ENCODE measurements around the gene BBIP1. TPM values are rescaled to one million over a fixed set of nuclear protein-coding genes. Genes with fewer than 3 reads are reported as not detected.

Gene BBIP1
- total RNA-seq, 1 experiment from 2014 or later: 19.0 TPM

DNA sequence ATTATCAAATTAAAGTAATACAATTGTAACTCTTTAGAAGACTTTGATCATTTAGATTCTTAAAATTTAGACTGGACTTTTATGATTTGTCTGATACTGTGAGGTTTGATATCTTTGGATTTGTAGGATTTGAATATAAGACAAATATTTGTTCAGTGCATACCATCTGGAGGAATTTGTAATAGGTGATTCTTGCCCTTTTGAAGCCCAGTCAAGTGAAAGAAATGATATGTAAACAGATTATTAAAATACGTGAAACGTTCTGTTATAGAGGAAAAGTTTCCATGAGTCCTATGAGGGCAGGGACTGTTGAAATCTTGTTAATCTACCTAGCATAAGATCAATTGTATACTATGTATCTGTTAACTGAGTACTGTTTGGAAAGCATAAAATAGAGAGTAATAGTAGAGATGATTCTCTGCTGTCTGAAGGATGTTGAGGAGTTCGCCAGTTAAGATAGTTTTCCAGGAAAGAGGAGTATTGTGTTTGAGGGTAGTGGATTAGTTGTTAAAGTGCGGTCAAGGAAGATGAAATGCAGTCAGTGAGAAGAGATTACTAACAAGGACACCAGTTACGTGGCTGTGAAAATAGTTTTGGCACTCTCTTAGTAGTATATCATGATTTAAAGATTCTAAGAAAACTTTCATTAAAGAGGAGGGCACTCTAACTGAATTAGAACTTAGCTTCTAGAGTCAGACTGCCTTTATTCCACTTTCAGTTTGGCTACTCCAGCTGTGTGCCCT is 32.9 kb downstream of the BBIP1 start (continued):
- TF ChIP-seq FOXK1 (CRISPR knock-in tag; IDR thresholded peaks at IDR 0.05) (no peak), SOX15 (CRISPR knock-in tag; IDR thresholded peaks at IDR 0.05) (no peak), RELA (CRISPR knock-in tag; IDR thresholded peaks at IDR 0.05; ENCODE audit: borderline replicate concordance) (no peak), PRRX2 (CRISPR knock-in tag; IDR thresholded peaks at IDR 0.05) (no peak), ZNF423 (CRISPR knock-in tag; IDR thresholded peaks at IDR 0.05) (no peak), ZBTB21 (CRISPR knock-in tag; IDR thresholded peaks at IDR 0.05; ENCODE audit: borderline replicate concordance) (no peak), ETV6 (CRISPR knock-in tag; IDR thresholded peaks at IDR 0.05) (no peak)
- TF ChIP-seq, protein P1, sequence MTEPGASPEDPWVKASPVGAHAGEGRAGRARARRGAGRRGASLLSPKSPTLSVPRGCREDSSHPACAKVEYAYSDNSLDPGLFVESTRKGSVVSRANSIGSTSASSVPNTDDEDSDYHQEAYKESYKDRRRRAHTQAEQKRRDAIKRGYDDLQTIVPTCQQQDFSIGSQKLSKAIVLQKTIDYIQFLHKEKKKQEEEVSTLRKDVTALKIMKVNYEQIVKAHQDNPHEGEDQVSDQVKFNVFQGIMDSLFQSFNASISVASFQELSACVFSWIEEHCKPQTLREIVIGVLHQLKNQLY (CRISPR knock-in tag; IDR thresholded peaks at IDR 0.05): no peak

DNA sequence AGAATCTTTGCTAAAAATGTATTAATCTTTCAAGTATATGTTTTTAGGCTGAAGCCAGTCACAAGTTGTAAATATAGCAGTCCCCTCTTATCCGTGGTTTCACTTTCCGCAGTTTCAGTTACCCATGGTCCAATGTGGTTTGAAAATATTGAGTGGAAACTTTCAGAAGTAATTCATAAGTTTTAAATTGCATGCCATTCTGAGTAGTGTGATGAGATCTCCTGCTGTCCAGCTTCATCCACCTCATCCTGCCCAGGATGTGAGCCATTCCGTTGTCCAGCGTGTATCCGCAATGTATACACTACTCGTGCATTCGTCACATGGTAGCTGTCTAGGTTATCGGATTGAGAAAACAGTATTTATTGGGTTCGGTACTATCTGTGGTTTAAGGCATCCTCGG is 35.1 kb downstream of the BBIP1 start:
- CTCF ChIA-PET: no interaction called here

DNA sequence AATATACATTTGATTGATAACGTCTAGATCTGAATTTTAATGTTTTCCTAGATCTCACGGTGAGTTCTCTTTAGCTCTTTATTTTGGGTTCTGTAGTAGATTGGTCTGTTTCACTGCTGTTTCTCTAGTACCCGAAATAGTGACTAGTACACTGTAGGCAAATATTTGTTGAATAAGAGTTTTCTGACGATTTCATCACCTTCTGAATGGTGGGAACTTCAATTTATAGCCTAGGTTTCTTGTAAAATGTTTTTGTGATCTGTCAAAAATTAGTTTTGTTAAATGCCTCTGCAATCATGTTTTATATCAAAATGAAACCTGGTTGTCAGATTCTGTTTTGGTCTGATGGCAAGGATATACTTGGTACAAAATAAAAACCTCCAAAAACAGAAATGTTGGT is 37.1 kb downstream of the BBIP1 start:
- H3K36me3 Mint-ChIP-seq: peaks cover 8% of the 10 kb centered on the region
- no peak for TF ChIP-seq GTF2I (CRISPR knock-in tag; conservative IDR thresholded peaks at IDR 0.05)
- TF ChIP-seq TP53 (CRISPR knock-in tag; IDR thresholded peaks at IDR 0.05): no peak
- TF ChIP-seq, protein P2, sequence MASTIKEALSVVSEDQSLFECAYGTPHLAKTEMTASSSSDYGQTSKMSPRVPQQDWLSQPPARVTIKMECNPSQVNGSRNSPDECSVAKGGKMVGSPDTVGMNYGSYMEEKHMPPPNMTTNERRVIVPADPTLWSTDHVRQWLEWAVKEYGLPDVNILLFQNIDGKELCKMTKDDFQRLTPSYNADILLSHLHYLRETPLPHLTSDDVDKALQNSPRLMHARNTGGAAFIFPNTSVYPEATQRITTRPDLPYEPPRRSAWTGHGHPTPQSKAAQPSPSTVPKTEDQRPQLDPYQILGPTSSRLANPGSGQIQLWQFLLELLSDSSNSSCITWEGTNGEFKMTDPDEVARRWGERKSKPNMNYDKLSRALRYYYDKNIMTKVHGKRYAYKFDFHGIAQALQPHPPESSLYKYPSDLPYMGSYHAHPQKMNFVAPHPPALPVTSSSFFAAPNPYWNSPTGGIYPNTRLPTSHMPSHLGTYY (CRISPR knock-in tag; IDR thresholded peaks at IDR 0.05): no peak
- no peak for TF ChIP-seq ZNF232 (CRISPR knock-in tag; IDR thresholded peaks at IDR 0.05)
- TF ChIP-seq, protein P3, sequence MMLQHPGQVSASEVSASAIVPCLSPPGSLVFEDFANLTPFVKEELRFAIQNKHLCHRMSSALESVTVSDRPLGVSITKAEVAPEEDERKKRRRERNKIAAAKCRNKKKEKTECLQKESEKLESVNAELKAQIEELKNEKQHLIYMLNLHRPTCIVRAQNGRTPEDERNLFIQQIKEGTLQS (CRISPR knock-in tag; conservative IDR thresholded peaks at IDR 0.05): no peak
- no peaks in the 10 kb centered on the region for H3K4me1 Mint-ChIP-seq
- DNase-seq (ENCODE audit: low spot score) (no peak), ATAC-seq (no peak)
- H3K4me3 Mint-ChIP-seq: no peak overlapping the region
- H3K27me3 Mint-ChIP-seq (ENCODE audit: low read depth): no peaks in the 10 kb centered on the region
- H3K27ac Mint-ChIP-seq: no peak overlapping the region
- POLR2A ChIA-PET: no interaction called here
- CTCF ChIA-PET: no interaction called here
- no peaks in the 10 kb centered on the region for H3K9me3 Mint-ChIP-seq

More for the DNA sequence above, 35.1 kb downstream of the BBIP1 start:
- Mint-ChIP-seq H3K4me3 (no peak overlapping the region), H3K9me3 (no peaks in the 10 kb centered on the region), H3K36me3 (peaks cover 8% of the 10 kb centered on the region), H3K27me3 (ENCODE audit: low read depth) (no peaks in the 10 kb centered on the region), H3K4me1 (no peaks in the 10 kb centered on the region), H3K27ac (no peak overlapping the region)
- no peak for TF ChIP-seq GABPB1 (CRISPR knock-in tag; IDR thresholded peaks at IDR 0.05)
- ATAC-seq: no peak
- POLR2A ChIA-PET: no interaction called here
- no peak for DNase-seq (ENCODE audit: low spot score)

DNA sequence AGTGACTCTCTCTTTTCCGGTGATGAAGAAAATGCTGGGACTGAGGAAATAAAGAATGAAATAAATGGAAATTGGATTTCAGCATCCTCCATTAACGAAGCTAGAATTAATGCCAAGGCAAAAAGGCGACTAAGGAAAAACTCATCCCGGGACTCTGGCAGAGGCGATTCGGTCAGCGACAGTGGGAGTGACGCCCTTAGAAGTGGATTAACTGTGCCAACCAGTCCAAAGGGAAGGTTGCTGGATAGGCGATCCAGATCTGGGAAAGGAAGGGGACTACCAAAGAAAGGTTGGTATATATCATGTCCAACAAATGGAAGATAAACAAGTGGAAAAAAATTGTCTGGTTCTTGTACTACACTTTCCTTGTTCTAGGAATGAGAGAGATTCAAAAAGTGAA is 37.7 kb downstream of the BBIP1 start:
- ATAC-seq: no peak
- POLR2A ChIA-PET: no interaction called here
- Mint-ChIP-seq H3K27ac (peak overlapping the region; percentile 33; the same call in 1 of the 2 replicates), H3K4me1 (no peaks in the 10 kb centered on the region), H3K4me3 (no peak overlapping the region), H3K9me3 (no peaks in the 10 kb centered on the region), H3K27me3 (ENCODE audit: low read depth) (no peaks in the 10 kb centered on the region), H3K36me3 (peaks cover 8% of the 10 kb centered on the region)
- DNase-seq (ENCODE audit: low spot score): no peak
- CTCF ChIA-PET: interaction anchor here (0.6 kb wide), 1 partner anchor 26 kb away, joined by 4 read pairs; no protein-coding TSS in a partner anchor
- TF ChIP-seq MXD4 (CRISPR knock-in tag; IDR thresholded peaks at IDR 0.05; ENCODE audit: borderline replicate concordance) (no peak), CBFB (CRISPR knock-in tag; IDR thresholded peaks at IDR 0.05; ENCODE audit: low read depth) (no peak), JAZF1 (CRISPR knock-in tag; IDR thresholded peaks at IDR 0.05) (no peak), ATF1 (CRISPR knock-in tag; IDR thresholded peaks at IDR 0.05) (no peak), SMAD3 (CRISPR knock-in tag; IDR thresholded peaks at IDR 0.05; ENCODE audit: borderline replicate concordance) (no peak), ZNF671 (CRISPR knock-in tag; IDR thresholded peaks at IDR 0.05) (no peak), ZNF263 (CRISPR knock-in tag; IDR thresholded peaks at IDR 0.05; ENCODE audit: low read depth) (no peak), SMAD4 (CRISPR knock-in tag; IDR thresholded peaks at IDR 0.05) (no peak), RELA (CRISPR knock-in tag; IDR thresholded peaks at IDR 0.05; ENCODE audit: borderline replicate concordance) (no peak), JUN (CRISPR knock-in tag; IDR thresholded peaks at IDR 0.05) (no peak)
- TF ChIP-seq, protein P4, sequence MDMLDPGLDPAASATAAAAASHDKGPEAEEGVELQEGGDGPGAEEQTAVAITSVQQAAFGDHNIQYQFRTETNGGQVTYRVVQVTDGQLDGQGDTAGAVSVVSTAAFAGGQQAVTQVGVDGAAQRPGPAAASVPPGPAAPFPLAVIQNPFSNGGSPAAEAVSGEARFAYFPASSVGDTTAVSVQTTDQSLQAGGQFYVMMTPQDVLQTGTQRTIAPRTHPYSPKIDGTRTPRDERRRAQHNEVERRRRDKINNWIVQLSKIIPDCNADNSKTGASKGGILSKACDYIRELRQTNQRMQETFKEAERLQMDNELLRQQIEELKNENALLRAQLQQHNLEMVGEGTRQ (CRISPR knock-in tag; IDR thresholded peaks at IDR 0.05): no peak
- TF ChIP-seq, protein P5, sequence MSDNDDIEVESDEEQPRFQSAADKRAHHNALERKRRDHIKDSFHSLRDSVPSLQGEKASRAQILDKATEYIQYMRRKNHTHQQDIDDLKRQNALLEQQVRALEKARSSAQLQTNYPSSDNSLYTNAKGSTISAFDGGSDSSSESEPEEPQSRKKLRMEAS (CRISPR knock-in tag; IDR thresholded peaks at IDR 0.05): no peak
- TF ChIP-seq, protein P6, sequence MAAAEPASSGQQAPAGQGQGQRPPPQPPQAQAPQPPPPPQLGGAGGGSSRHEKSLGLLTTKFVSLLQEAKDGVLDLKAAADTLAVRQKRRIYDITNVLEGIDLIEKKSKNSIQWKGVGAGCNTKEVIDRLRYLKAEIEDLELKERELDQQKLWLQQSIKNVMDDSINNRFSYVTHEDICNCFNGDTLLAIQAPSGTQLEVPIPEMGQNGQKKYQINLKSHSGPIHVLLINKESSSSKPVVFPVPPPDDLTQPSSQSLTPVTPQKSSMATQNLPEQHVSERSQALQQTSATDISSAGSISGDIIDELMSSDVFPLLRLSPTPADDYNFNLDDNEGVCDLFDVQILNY (CRISPR knock-in tag; IDR thresholded peaks at IDR 0.05): no peak
- TF ChIP-seq, protein P7, sequence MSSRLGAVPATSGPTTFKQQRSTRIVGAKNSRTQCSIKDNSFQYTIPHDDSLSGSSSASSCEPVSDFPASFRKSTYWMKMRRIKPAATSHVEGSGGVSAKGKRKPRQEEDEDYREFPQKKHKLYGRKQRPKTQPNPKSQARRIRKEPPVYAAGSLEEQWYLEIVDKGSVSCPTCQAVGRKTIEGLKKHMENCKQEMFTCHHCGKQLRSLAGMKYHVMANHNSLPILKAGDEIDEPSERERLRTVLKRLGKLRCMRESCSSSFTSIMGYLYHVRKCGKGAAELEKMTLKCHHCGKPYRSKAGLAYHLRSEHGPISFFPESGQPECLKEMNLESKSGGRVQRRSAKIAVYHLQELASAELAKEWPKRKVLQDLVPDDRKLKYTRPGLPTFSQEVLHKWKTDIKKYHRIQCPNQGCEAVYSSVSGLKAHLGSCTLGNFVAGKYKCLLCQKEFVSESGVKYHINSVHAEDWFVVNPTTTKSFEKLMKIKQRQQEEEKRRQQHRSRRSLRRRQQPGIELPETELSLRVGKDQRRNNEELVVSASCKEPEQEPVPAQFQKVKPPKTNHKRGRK (CRISPR knock-in tag; IDR thresholded peaks at IDR 0.05; ENCODE audit: borderline replicate concordance): no peak
